AG09319 (cell line): ENCODE measurements around the gene RER1.

Experiments used
- DNase-seq: peaks from one replicate; pipeline ENCODE4 v3.0.0-alpha.2; 2010; ENCODE audit warnings: low read depth; ENCODE audit errors: extremely low read depth
- TF ChIP-seq, protein P1 (sequence below): IDR thresholded peaks from 2 replicates; pipeline ENCODE4 v1.5.1; 2011; ENCODE audit warnings: low read depth, mild to moderate bottlenecking, inconsistent platforms, low read length, moderate library complexity

RER1 gene

DNA sequence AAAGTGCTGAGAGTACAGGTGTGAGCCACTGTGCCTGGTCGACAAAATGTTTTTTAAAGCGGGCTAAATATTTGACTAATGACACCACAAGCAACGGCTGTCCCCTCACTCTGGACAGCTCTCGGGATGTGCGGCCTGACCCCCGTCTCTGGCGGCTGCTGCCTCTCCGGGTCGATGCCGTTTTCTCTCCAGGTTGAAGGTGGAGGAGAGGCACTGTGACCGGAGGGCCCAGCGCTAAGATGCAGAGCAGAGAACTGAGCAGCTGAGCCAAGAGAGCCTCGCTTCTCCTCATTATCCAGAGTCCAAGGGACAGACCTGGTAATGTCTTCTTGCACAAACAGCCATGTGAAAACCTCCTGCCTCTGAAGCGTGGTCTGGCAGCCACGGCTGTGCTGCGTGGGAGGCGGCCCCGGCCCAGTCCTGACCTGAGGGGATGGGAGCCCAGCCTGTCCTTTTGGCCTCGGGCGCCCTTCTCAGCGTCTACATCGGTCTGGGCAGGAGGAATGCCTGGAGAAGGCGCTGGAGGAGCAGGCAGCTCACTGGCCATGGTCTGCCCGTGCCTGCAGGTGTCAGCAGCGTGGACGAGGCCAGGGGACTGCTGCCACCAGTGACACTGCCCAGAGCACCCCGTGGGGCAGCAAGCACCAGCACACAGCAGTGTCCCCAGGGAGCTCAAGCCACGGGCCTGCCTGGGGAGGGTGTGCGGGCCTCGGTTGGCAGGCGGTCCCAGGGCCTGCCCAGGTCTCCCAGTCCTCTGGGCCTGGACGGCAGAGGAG lies 10.6 kb upstream of the RER1 start:
- DNase-seq, result no peak
- TF ChIP-seq, protein P1, sequence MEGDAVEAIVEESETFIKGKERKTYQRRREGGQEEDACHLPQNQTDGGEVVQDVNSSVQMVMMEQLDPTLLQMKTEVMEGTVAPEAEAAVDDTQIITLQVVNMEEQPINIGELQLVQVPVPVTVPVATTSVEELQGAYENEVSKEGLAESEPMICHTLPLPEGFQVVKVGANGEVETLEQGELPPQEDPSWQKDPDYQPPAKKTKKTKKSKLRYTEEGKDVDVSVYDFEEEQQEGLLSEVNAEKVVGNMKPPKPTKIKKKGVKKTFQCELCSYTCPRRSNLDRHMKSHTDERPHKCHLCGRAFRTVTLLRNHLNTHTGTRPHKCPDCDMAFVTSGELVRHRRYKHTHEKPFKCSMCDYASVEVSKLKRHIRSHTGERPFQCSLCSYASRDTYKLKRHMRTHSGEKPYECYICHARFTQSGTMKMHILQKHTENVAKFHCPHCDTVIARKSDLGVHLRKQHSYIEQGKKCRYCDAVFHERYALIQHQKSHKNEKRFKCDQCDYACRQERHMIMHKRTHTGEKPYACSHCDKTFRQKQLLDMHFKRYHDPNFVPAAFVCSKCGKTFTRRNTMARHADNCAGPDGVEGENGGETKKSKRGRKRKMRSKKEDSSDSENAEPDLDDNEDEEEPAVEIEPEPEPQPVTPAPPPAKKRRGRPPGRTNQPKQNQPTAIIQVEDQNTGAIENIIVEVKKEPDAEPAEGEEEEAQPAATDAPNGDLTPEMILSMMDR, result no peak

DNA sequence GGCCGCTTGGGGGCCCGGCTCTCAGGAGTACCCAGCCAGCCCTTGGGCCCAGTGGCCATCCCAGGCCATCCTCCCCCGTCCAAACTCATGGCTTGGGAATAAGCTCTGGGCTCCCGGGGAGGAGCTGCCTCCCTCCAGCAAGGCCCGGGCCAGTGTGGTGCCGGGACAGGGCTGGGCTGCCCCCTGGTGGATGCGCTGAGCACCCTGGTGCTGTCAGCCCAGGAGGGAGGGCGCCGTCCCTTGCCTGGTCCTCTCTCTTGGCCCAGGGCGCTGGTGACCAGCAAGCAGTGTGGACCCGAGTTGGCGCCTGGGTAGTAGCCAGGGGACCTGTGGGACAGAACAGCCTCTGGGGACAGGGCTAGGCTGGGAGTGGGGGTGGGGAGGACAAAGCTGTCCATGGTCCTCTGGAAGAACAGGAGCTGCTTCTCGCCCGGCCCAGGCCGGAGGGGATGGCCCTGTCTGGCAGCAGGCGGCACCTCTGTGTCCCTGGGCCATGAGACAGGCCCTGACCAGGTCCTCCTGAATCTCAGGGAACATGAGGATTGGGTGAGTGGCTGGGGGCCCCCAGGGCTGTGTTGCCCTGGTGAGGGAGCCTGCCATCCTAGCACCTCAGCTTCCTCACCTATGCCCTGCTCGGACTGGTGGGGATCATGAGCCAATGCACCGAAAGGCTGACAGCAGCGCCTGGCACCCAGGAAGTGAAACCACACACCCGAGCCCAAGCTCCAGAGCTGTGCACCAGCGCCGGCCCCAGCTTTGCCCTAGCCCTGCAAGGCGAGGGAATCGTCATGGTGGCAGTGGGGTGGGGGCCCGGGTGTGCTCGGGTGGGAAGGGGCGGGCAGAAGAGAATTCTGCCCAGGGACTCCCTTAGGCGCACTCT lies 9.7 kb upstream of the RER1 start:
- TF ChIP-seq, protein P1, result peak; percentile 94
- DNase-seq, result peak; percentile 44

DNA sequence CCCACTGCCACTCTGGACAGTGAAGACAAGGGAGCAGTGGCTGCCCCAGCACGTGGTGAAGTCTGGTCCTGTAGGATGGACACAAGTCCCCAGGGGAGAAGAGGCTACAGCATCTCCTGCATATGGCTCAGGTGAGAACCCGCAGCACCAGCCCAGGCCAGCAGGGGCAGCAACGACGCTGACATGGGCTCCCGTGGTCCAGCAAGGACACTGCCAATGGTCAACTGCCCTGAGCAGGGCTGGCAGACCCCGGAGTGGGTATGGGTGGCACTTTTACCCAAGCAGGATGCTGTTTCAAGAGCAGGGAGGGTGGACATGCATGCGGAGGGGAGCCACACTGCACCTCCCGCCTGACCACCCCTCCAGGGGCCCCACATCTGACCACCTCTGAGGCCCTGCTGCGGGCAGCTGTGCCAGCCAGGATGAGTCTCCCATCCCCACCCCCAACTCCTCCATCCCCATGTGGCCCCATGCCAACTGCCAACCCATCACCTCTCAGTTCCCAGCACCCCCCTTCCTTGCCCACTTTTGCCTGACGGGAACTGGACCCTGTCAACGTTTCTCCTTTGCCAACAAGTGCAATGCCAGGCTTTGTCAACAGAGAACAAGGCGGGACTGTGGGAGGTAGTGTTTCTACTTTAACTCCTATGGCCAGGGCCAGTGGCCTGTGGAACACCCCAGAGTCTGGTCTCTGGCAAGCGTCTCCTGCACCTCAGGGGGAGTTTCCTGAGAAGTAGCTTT lies 8.8 kb upstream of the RER1 start:
- no peak for DNase-seq
- TF ChIP-seq, protein P1, result peak; percentile 50

DNA sequence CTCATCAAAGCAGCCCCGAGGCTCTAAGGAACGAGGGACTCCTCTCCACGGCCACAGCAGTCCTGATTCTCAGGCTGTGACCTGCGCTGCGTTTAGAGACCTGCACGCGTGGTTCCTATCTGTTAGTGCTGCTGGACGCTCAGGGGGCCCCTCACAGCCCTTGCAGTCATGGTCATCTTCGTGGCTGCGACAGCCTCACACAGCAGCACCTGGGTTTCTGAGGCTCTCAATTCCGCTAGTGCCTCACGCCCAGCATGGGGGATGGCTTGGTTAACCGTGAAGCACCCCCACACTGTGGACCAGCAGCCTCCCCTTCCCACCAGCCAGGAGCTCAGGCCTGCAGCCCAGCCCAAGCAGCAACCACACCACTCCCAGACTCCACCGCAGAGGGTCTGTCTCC lies 8.1 kb upstream of the RER1 start:
- DNase-seq, result no peak
- TF ChIP-seq, protein P1, result no peak

DNA sequence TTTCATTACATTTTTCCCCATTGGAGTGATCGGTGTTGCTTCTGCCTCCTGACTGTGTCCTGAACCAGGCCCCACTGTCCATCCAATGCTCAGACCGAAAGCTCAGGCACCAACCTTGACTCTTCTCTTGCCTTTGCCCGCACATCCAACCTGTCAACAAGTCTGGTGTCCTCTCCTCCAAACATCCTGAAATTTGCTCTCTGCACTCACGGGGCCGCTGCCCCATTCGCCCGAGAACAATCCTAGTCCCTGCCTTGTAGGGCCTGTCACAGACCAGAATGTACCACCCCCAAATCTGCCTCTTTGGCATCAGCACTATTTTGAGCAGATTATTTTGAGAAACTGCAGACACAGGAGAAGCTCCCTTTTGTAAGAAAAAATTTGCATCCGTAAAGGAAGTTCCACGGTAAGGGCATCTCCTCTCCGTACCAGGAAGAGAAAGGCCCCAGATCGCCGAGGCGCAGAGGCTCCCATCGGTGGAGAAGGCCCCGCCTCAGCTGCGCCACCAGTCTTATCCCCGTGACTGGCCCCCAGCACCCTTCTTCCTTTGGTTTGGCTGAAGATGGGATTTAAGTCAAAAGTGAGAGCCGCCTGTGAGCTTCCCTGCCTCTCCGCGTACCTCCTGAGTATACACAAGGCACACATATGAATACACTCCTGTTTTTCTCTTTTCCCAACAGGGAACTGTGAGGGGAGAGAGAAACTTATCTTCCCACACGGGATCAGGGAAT lies 7.3 kb upstream of the RER1 start:
- DNase-seq, result no peak
- TF ChIP-seq, protein P1, result no peak

DNA sequence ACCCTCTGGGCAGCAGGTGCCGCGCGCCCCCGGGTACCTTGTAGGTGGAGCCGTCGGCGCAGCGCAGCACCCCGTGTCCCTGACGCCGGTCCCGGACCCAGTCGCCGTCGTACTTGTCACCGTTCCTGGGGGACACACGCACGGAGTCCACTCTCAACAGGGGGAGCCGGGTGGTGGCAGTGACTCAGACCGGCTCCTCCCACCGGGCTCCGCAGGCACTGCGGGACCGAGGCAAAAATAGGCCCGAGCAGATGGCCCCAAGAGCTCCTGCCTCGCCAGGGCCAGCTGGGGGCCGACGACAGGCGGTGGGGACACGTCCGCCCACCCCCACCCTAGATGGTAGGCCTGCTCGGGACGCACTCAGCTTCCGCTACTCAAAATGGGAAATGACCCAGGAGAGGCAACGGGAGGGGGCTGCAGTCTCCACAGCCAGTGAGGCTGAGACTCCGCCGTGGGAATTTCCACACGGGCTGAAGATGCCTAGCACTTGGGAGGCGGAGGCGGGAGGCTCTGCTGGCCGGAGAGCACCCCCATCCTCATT lies 6.6 kb upstream of the RER1 start:
- DNase-seq, result no peak
- TF ChIP-seq, protein P1, result no peak
